Measurements from ENCODE around the gene NOX4.
"Not testable (repeated sequence)": the region's sequence is repeated elsewhere in the genome, so short reads cannot be mapped to it uniquely, and the experiment has no call there.

- TF ChIP-seq CCNT2 (IDR thresholded peaks at IDR 0.05; ENCODE audit: borderline replicate concordance, extremely low read depth, insufficient read length, low read depth, low read length); BRF2 (IDR thresholded peaks at IDR 0.05; ENCODE audit: borderline replicate concordance, insufficient read depth, insufficient read length); SMAD1 (IDR thresholded peaks at IDR 0.05; ENCODE audit: low read depth, low read length, partially characterized antibody); CHD1 (IDR thresholded peaks at IDR 0.05; ENCODE audit: low read length); CREB1 (IDR thresholded peaks at IDR 0.05); CREB1 (CRISPR knock-in tag; IDR thresholded peaks at IDR 0.05); ZBTB33 (CRISPR knock-in tag; IDR thresholded peaks at IDR 0.05); RREB1 (CRISPR knock-in tag; IDR thresholded peaks at IDR 0.05); TARDBP (IDR thresholded peaks at IDR 0.05); ZBTB11 (CRISPR knock-in tag; IDR thresholded peaks at IDR 0.05); LCOR (CRISPR knock-in tag; IDR thresholded peaks at IDR 0.05); NFE2 (IDR thresholded peaks at IDR 0.05; ENCODE audit: low read depth); OTX1 (CRISPR knock-in tag; IDR thresholded peaks at IDR 0.05); CBFA2T2 (conservative IDR thresholded peaks at IDR 0.05); HCFC1 (IDR thresholded peaks at IDR 0.05; ENCODE audit: low read depth, low read length): not testable (repeated sequence)
Measured at GRCh38 chr11:89382986-89383385, 108.2 kb downstream of the NOX4 start.

Data from K562 (cell line).